ENCODE measurements around the gene EPHX1. TPM values are rescaled to one million over a fixed set of nuclear protein-coding genes. Genes with fewer than 3 reads are reported as not detected.

Gene EPHX1
- total and polyA plus RNA-seq, 10 of the 15 experiments (the other 5 are each of a cell fraction or from before 2014, with no cell fraction given), result 0.33 to 2.9 (median 0.78) TPM; not detected in 2

GRCh38 chr1:225876900-225877510, 67.1 kb downstream of the EPHX1 start:
- H3K4me3 ChIP-seq, result no peak overlapping the region
- ChIA-PET CTCF (interaction anchor here (1.6 to 1.8 kb wide), 3 partner anchors 22 to 99 kb away, joined by 3 to 6 read pairs (median 5); no protein-coding TSS in a partner anchor), SMC1A (ENCODE audit: uncharacterized antibody, unreplicated experiment) (interaction anchor here (0.9 kb wide), 2 partner anchors 45 to 395 kb away, joined by 3 read pairs; no protein-coding TSS in a partner anchor), POLR2A (no interaction called here), RAD21 (ENCODE audit: unreplicated experiment) (no interaction called here)
- H3K4me1 ChIP-seq (ENCODE audit: control insufficient read depth, insufficient read depth, low read length), result peaks cover 24% of the 10 kb centered on the region
- 0 out of 2 replicates have a peak, but pooled peaks cover 3% of the 10 kb centered on the region for H4K20me1 ChIP-seq (ENCODE audit: control insufficient read depth, insufficient read depth)
- WGBS (ENCODE audit: insufficient coverage, insufficient replicate concordance, low lambda C conversion rate, missing lambda C conversion rate), result 93% methylated on average over 12 of the region's 12 CpGs
- H3K79me2 ChIP-seq (ENCODE audit: control insufficient read depth, insufficient read depth, low read length), result peaks cover 20% of the 10 kb centered on the region
- no peak overlapping the region for H3K27ac ChIP-seq (ENCODE audit: control insufficient read depth, insufficient read depth)
- no peak overlapping the region for H3K9ac ChIP-seq (ENCODE audit: control insufficient read depth, insufficient read depth, low read length)
- peaks cover 2 to 4% of the 10 kb centered on the region in 2 experiments; a peak in 3 of 4 replicates for H3K36me3 ChIP-seq (ENCODE audit: control insufficient read depth in 2 of 2, insufficient read depth in 2 of 2, low read length in 1 of 2)
- no peak for TF ChIP-seq USF1 (IDR thresholded peaks at IDR 0.05; ENCODE audit: borderline replicate concordance, extremely low read length, insufficient read depth, low read depth, low read length)
- TF ChIP-seq ATF2 (IDR thresholded peaks at IDR 0.05; ENCODE audit: low read length), result no peak
- DNase-seq (ENCODE audit: low read depth, low spot score) (no peak), ATAC-seq (no peak), FAIRE-seq (no peak)
- no TSS peak for BruUV-seq (replicated peaks)
- no peak overlapping the region for H3K4me2 ChIP-seq (ENCODE audit: control insufficient read depth, insufficient read depth)
- in situ Hi-C loops (cut with MboI) (no loop called here), intact Hi-C loops (cut with micrococcal nuclease; ENCODE audit: unreplicated experiment) (no loop called here)
- no peak overlapping the region for H2AFZ ChIP-seq (ENCODE audit: control insufficient read depth, low read depth, low read length)
- no peaks in the 10 kb centered on the region for H3K9me3 ChIP-seq (replicated peaks; ENCODE audit: control insufficient read depth, insufficient read depth, low read length)
- no peaks in the 10 kb centered on the region for H3K27me3 ChIP-seq (replicated peaks in 1 of 2; ENCODE audit: control insufficient read depth in 2 of 2, insufficient read depth in 2 of 2, low read length in 1 of 2)

- Histone ChIP-seq H3K9ac (ENCODE audit: control insufficient read depth, insufficient read depth, low read length) (no peak overlapping the region), H3K4me2 (ENCODE audit: control insufficient read depth, insufficient read depth) (no peak overlapping the region), H3K4me1 (ENCODE audit: control insufficient read depth, insufficient read depth, low read length) (peaks cover 24% of the 10 kb centered on the region), H3K79me2 (ENCODE audit: control insufficient read depth, insufficient read depth, low read length) (peaks cover 26% of the 10 kb centered on the region), H3K27ac (ENCODE audit: control insufficient read depth, insufficient read depth) (no peak overlapping the region), H3K9me3 (replicated peaks; ENCODE audit: control insufficient read depth, insufficient read depth, low read length) (no peaks in the 10 kb centered on the region), H3K27me3 (replicated peaks in 1 of 2; ENCODE audit: control insufficient read depth in 2 of 2, insufficient read depth in 2 of 2, low read length in 1 of 2) (no peaks in the 10 kb centered on the region), H3K4me3 (no peak overlapping the region), H4K20me1 (ENCODE audit: control insufficient read depth, insufficient read depth) (0 out of 2 replicates have a peak, but pooled peaks cover 3% of the 10 kb centered on the region), H2AFZ (ENCODE audit: control insufficient read depth, low read depth, low read length) (no peak overlapping the region), H3K36me3 (ENCODE audit: control insufficient read depth in 2 of 2, insufficient read depth in 2 of 2, low read length in 1 of 2) (peaks cover 2 to 4% of the 10 kb centered on the region in 2 experiments; a peak in 3 of 4 replicates)
- WGBS (ENCODE audit: insufficient coverage, insufficient replicate concordance, low lambda C conversion rate, missing lambda C conversion rate), result 76% methylated on average over 10 of the region's 10 CpGs
- ChIA-PET POLR2A (interaction anchor here (0.9 to 1.4 kb wide), 2 partner anchors 12 to 19 kb away, joined by 3 read pairs; no protein-coding TSS in a partner anchor), RAD21 (ENCODE audit: unreplicated experiment) (no interaction called here), CTCF (interaction anchor here (0.8 to 1.8 kb wide), 7 partner anchors 23 to 99 kb away, joined by 3 to 6 read pairs (median 3); no protein-coding TSS in a partner anchor), SMC1A (ENCODE audit: uncharacterized antibody, unreplicated experiment) (interaction anchor here (0.9 kb wide), 1 partner anchor 46 kb away, joined by 3 read pairs; no protein-coding TSS in a partner anchor)
- DNase-seq (ENCODE audit: low read depth, low spot score) (no peak), FAIRE-seq (no peak), ATAC-seq (no peak)
- BruUV-seq (replicated peaks), result no TSS peak
- intact Hi-C loops (cut with micrococcal nuclease; ENCODE audit: unreplicated experiment) (no loop called here), in situ Hi-C loops (cut with MboI) (no loop called here)
- TF ChIP-seq HDAC6 (IDR thresholded peaks at IDR 0.05; ENCODE audit: unreplicated experiment), result no peak
- no peak for TF ChIP-seq NRF1 (conservative IDR thresholded peaks at IDR 0.05; ENCODE audit: low read depth, low read length)
- no peak for TF ChIP-seq ZBTB11 (CRISPR knock-in tag; IDR thresholded peaks at IDR 0.05)
- no peak for TF ChIP-seq CBFB (IDR thresholded peaks at IDR 0.05; ENCODE audit: low read depth)
- no peak for TF ChIP-seq SIX5 (IDR thresholded peaks at IDR 0.05; ENCODE audit: low read depth, low read length, severe bottlenecking)
- TF ChIP-seq IRF5 (IDR thresholded peaks at IDR 0.05; ENCODE audit: borderline replicate concordance), result no peak
These were observed 67.7 kb downstream of the EPHX1 start for GRCh38 chr1:225877580-225877979.
